Measurements from ENCODE around the gene ITPKB.
"Not testable (repeated sequence)": the region's sequence is repeated elsewhere in the genome, so short reads cannot be mapped to it uniquely, and the experiment has no call there.

ITPKB gene

GRCh38 chr1:226599636-226600238 is 139.3 kb downstream of the ITPKB start:
- no peak for DNase-seq

GRCh38 chr1:226598955-226599354 is 140.1 kb downstream of the ITPKB start:
- DNase-seq = not testable (repeated sequence)

DNA sequence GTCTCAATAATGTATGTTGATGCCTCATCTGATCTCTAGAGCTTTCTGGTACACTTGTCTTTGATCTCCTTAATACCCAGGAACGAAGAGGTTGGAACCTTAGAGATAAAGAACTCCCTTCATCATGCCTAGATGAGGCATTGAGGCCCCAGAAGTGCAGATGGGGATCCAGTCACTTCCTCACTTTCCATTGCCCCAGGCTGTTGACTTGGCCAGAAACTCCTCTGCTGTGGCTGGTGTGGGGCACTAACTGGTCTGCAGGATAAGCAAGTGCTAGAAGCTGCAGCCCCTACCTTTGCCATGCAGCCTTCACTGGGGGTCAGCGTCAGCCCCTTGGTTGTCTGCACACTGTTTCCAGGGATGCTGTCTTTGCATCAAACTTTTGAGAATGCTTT is 140.6 kb downstream of the ITPKB start:
- no peak for DNase-seq

- DNase-seq = no peak
Measured at GRCh38 chr1:226597616-226598454, 141.2 kb downstream of the ITPKB start.

DNA sequence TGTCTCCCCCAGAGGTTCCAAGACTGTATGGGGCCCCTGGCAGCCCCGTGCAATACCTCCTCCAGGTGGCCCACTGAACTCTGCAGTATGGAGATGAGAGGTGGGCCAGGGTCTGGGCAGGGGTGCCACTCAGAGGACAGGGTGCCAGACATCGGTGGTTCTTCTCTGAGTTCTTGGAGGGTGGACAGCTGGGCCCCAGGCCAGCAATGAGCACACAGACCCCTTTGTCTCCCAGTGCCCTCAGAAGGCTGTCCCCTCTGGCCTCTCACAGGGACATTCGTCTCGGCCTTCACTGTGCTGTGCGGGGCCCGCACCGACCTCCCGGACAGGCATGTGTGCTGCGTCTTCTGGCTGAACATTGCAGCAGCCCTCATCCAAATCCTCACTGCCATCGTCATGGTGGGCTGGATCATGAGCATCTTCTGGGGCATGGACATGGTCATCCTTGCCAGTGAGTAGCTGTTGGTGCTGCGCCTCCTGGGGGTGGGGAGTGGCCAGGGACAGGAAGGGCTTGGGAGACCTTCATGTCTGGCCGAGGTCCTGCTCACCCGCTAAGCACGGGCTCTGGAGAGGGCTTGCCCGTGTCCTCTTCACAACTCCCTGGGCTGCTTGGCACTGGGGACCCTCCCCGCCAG is 142.4 kb downstream of the ITPKB start:
- DNase-seq = no peak

- DNase-seq = no peak
Measured at GRCh38 chr1:226593541-226593940, 145.5 kb downstream of the ITPKB start.

GRCh38 chr1:226590614-226591013 is 148.5 kb downstream of the ITPKB start:
- no peak for DNase-seq

DNA sequence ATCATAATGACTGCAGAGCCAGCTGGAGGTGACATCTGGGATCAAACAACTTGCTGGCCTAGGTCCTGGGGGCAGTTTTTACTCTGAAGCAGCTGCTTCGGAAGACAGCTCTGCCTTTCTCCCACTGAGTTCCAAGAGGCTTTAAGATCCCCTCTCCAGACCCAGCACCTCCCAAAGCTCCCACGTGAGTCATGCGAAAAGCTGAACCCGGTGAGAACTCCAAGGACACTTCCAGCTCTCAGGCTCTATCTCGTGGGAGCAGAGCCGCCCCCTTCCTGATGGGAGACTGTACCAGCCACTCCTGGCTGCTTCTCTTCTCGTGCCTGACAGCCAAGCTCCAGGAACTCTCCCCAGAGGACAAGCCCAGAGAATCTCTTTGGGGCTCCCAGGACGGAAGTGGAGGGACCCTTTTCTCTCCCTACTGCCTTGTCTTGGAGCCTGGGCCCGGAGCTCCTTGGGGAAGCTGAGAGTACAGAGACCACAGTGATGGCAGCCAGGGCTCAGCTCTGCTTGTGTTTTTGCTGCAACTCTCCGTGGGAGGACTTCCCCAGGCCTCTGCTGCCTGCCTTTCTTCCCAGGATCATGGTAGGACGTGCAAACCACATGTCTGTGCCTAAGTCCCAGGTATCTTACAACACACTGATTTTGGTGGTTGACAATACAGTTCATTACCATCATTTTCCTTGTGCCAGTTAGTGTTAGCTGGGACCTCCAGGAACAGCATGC is 149.9 kb downstream of the ITPKB start:
- peak in 3 of 4 experiments; percentile 26 to 59 (median 31) for DNase-seq

DNA sequence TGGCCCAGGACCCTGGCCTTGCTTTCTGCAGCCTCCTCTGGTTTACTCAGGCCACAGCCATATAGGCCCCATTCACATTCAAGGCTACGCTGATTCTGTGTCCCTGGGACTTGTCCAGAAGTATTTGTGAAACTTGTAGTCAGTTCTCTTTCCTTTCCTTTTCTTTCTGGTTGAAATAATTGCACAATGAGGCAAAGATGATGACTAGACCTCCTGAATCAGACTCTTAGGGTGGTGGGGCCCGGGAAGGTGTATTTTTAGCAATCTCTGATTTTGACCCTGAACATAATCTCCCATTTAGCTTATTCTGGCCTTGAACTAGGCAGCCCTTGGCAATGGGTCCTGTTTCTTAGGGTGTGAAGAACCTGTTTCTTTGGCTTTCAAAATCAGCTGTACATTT is 150.6 kb downstream of the ITPKB start:
- peak in 3 of 4 experiments; percentile 28 to 39 (median 30) for DNase-seq

- peak; percentile 29 to 65 (median 42) for DNase-seq
Measured at GRCh38 chr1:226586650-226587422, 152.2 kb downstream of the ITPKB start.

GRCh38 chr1:226586116-226586515 is 153.0 kb downstream of the ITPKB start:
- DNase-seq = no peak

- peak in 3 of 4 experiments; percentile 28 to 59 (median 29) for DNase-seq
Measured at GRCh38 chr1:226584164-226584563, 154.9 kb downstream of the ITPKB start.

DNA sequence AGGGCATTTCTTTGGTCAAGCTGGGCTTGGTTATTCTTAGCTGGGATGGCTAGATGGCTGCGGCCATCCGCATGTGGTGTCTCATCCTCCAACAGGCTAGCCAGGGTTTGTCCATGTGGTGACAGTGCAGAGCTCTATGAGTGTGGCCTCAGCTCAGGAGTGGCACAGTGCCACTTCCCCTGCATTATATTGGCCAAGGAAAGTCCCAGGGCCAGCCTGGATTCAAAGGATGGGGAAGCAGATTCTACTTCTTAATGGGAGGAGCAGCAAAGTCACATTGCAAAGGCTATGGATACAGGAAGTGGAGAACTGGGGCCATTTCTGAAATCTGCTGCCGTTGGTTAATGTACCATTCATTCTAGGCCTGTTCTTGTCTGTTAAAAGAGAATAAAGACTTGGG is 156.1 kb downstream of the ITPKB start:
- DNase-seq = peak; percentile 42 to 74 (median 63)
